ENCODE data around the gene SEC31A. TPM values are rescaled to one million over a fixed set of nuclear protein-coding genes. Genes with fewer than 3 reads are reported as not detected.

SEC31A gene
- total RNA-seq, 2 donors from 2014 or later, result 191 to 196 TPM

- no peaks in the 10 kb centered on the region for H3K9me3 ChIP-seq
- TF ChIP-seq POLR2A (IDR thresholded peaks at IDR 0.05) (no peak), CTCF (IDR thresholded peaks at IDR 0.05) (no peak)
- H3K4me3 ChIP-seq, result peak overlapping the region; percentile 56 to 79
- WGBS, result 26% methylated on average over 7 of the region's 7 CpGs
- no peak for DNase-seq (ENCODE audit: low spot score)
- H3K27me3 ChIP-seq (replicated peaks; ENCODE audit: insufficient read depth), result no peaks in the 10 kb centered on the region
- intact Hi-C loops (cut with DNase I), result loop anchor here (2.0 to 10.0 kb wide), 3 partner anchors 363 to 520 kb away; partner anchors contain the start of genes ENOPH1, HNRNPD and HNRNPDL
- no peaks in the 10 kb centered on the region for H3K4me1 ChIP-seq (replicated peaks)
- no peaks in the 10 kb centered on the region for H3K36me3 ChIP-seq
- peak overlapping the region; percentile 93 to 98 for H3K27ac ChIP-seq
Observed at GRCh38 chr4:82891707-82892466, 934 bp upstream of the SEC31A start.

GRCh38 chr4:82890528-82890900, 439 bp downstream of the SEC31A start:
- Histone ChIP-seq H3K4me3 (peak overlapping the region; percentile 56 to 79), H3K9me3 (no peaks in the 10 kb centered on the region), H3K4me1 (replicated peaks) (no peaks in the 10 kb centered on the region), H3K36me3 (no peaks in the 10 kb centered on the region), H3K27ac (peak overlapping the region; percentile 93 to 98), H3K27me3 (replicated peaks; ENCODE audit: insufficient read depth) (no peaks in the 10 kb centered on the region)
- no peak for TF ChIP-seq POLR2AphosphoS5 (IDR thresholded peaks at IDR 0.05)
- TF ChIP-seq POLR2A (IDR thresholded peaks at IDR 0.05), result no peak
- no peak for DNase-seq (ENCODE audit: low spot score)
- intact Hi-C loops (cut with DNase I), result loop anchor here (2.0 to 10.0 kb wide), 3 partner anchors 364 to 518 kb away; partner anchors contain the start of genes ENOPH1, HNRNPD and HNRNPDL
- 0% methylated on average over 16 of the region's 16 CpGs for WGBS

GRCh38 chr4:82889287-82889686, 1.7 kb downstream of the SEC31A start:
- no peak for TF ChIP-seq CTCF (IDR thresholded peaks at IDR 0.05)
- TF ChIP-seq POLR2AphosphoS5 (IDR thresholded peaks at IDR 0.05), result no peak
- no peak for TF ChIP-seq POLR2A (IDR thresholded peaks at IDR 0.05)
- H3K27ac ChIP-seq, result no peak overlapping the region
- no peaks in the 10 kb centered on the region for H3K4me1 ChIP-seq (replicated peaks)
- peak overlapping the region; percentile 56 to 79 for H3K4me3 ChIP-seq
- H3K27me3 ChIP-seq (replicated peaks; ENCODE audit: insufficient read depth), result no peaks in the 10 kb centered on the region
- DNase-seq (ENCODE audit: low spot score), result no peak
- intact Hi-C loops (cut with DNase I), result no loop called here
- 77% methylated on average over 6 of the region's 6 CpGs for WGBS
- H3K36me3 ChIP-seq, result no peaks in the 10 kb centered on the region
- H3K9me3 ChIP-seq, result no peaks in the 10 kb centered on the region

GRCh38 chr4:82886147-82886942, 4.6 kb downstream of the SEC31A start:
- no peak overlapping the region for H3K27ac ChIP-seq
- H3K27me3 ChIP-seq (replicated peaks; ENCODE audit: insufficient read depth), result no peaks in the 10 kb centered on the region
- WGBS, result 39% methylated on average over 5 of the region's 5 CpGs
- no peaks in the 10 kb centered on the region for H3K4me1 ChIP-seq (replicated peaks)
- TF ChIP-seq CTCF (IDR thresholded peaks at IDR 0.05) (no peak), POLR2AphosphoS5 (IDR thresholded peaks at IDR 0.05) (no peak), POLR2A (IDR thresholded peaks at IDR 0.05) (no peak)
- no peak for DNase-seq (ENCODE audit: low spot score)
- no peak overlapping the region for H3K4me3 ChIP-seq
- intact Hi-C loops (cut with DNase I), result no loop called here
- H3K9me3 ChIP-seq, result no peaks in the 10 kb centered on the region
- no peaks in the 10 kb centered on the region for H3K36me3 ChIP-seq

- H3K9me3 ChIP-seq, result no peaks in the 10 kb centered on the region
- no peaks in the 10 kb centered on the region for H3K36me3 ChIP-seq
- H3K4me1 ChIP-seq (replicated peaks), result no peaks in the 10 kb centered on the region
Observed at GRCh38 chr4:82885410-82885809, 5.5 kb downstream of the SEC31A start.

More at GRCh38 chr4:82885410-82885809, 5.5 kb downstream of the SEC31A start:
- no peak overlapping the region for H3K27ac ChIP-seq
- intact Hi-C loops (cut with DNase I), result no loop called here
- TF ChIP-seq CTCF (IDR thresholded peaks at IDR 0.05) (no peak), POLR2AphosphoS5 (IDR thresholded peaks at IDR 0.05) (no peak), POLR2A (IDR thresholded peaks at IDR 0.05) (no peak)
- no peak for DNase-seq (ENCODE audit: low spot score)
- no peak overlapping the region for H3K4me3 ChIP-seq
- no peaks in the 10 kb centered on the region for H3K27me3 ChIP-seq (replicated peaks; ENCODE audit: insufficient read depth)

All from prostate gland (tissue), 2 donors.